ENCODE data around the gene PIK3CG.

DNA sequence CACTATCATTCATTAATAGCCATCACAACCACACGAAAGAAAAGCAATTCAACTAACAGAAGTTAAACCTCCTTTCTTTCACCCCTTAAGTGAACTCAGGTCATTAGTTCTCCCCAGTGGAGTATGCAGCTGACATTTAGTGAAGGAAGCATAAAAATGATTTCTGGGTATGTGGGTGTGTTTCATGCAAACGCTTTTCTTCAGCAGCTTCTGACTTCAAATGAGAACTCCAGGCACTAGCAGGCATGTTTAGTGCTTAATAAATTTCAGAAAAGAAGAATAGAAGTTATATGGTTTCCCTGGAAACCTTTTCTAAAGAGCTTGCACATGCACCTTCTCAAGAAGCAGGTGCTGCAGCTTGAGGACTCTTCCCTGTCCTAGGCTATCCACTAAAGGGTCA lies 62.5 kb downstream of the PIK3CG start:
- TF ChIP-seq POLR2AphosphoS5 (IDR thresholded peaks at IDR 0.05; ENCODE audit: low read depth, low read length) (no peak), TCF7L2 (IDR thresholded peaks at IDR 0.05; ENCODE audit: low read depth, low read length) (no peak), REST (IDR thresholded peaks at IDR 0.05; ENCODE audit: insufficient read depth in 1 of 2, low read depth in 2 of 2, low read length in 1 of 2) (no peak), SIN3A (IDR thresholded peaks at IDR 0.05; ENCODE audit: borderline replicate concordance, insufficient read depth, low read depth, low read length) (no peak)
- TF ChIP-seq, protein P1, sequence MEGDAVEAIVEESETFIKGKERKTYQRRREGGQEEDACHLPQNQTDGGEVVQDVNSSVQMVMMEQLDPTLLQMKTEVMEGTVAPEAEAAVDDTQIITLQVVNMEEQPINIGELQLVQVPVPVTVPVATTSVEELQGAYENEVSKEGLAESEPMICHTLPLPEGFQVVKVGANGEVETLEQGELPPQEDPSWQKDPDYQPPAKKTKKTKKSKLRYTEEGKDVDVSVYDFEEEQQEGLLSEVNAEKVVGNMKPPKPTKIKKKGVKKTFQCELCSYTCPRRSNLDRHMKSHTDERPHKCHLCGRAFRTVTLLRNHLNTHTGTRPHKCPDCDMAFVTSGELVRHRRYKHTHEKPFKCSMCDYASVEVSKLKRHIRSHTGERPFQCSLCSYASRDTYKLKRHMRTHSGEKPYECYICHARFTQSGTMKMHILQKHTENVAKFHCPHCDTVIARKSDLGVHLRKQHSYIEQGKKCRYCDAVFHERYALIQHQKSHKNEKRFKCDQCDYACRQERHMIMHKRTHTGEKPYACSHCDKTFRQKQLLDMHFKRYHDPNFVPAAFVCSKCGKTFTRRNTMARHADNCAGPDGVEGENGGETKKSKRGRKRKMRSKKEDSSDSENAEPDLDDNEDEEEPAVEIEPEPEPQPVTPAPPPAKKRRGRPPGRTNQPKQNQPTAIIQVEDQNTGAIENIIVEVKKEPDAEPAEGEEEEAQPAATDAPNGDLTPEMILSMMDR (IDR thresholded peaks at IDR 0.05): no peak
